Transverse colon (tissue), 4 donors: ENCODE results near the gene RABEP2. TPM values are rescaled to one million over a fixed set of nuclear protein-coding genes. Genes with fewer than 3 reads are reported as not detected.
"Not testable (repeated sequence)": the region's sequence is repeated elsewhere in the genome, so short reads cannot be mapped to it uniquely, and the experiment has no call there.

Experiments
- DNase-seq: peaks from one replicate; pipeline ENCODE4 v3.0.0-alpha.2; 2019
- H3K27ac ChIP-seq, 4 donors: fragments of 200-600 bp; sonication (generic); 2 replicates each; pipeline ENCODE4 v1.5.1; 2016 to 2018; ENCODE audit warnings: inconsistent platforms in 4 of 4
- H3K27me3 ChIP-seq: fragments of 200-600 bp; sonication (generic); 2 replicates; pipeline ENCODE4 v1.5.1; 2017; ENCODE audit warnings: inconsistent platforms
- H3K36me3 ChIP-seq, 4 donors: fragments of 200-600 bp; sonication (generic); 2 replicates each; pipeline ENCODE4 v1.5.1; 2017 to 2019; ENCODE audit warnings: inconsistent platforms in 4 of 4
- H3K4me1 ChIP-seq, 4 donors: fragments of 200-600 bp; sonication (generic); 2 replicates each; pipeline ENCODE4 v1.5.1; 2017 to 2020; ENCODE audit warnings: inconsistent platforms in 4 of 4
- H3K4me3 ChIP-seq, 4 donors: fragments of 200-600 bp; sonication (generic); 1 replicate in 1 of 4; 2 replicates in 3 of 4; pipeline versions ENCODE4 v1.5.1 to v1.6.1; 2017 to 2019; ENCODE audit warnings: inconsistent platforms in 4 of 4
- H3K9me3 ChIP-seq, 2 donors: fragments of 200-600 bp; sonication (generic); 2 replicates each; pipeline ENCODE4 v1.5.1; 2017 to 2019; ENCODE audit warnings: inconsistent platforms in 2 of 2
- EP300 ChIP-seq: sonication (generic); formaldehyde crosslinking; IDR thresholded peaks from one replicate; pipeline ENCODE4 v1.6.1; 2017; ENCODE audit warnings: antibody characterized with exemption, low read depth
- POLR2A ChIP-seq: fragments of 450-650 bp; IDR thresholded peaks from one replicate; pipeline ENCODE4 v1.6.1; 2016; ENCODE audit warnings: antibody characterized with exemption, mild to moderate bottlenecking, moderate library complexity
- POLR2AphosphoS5 ChIP-seq, 3 donors: sonication (generic); formaldehyde crosslinking; IDR thresholded peaks; one replicate each; pipeline ENCODE4 v1.6.1; 2016; ENCODE audit warnings: antibody characterized with exemption in 3 of 3
- WGBS, 2 donors: methylation state at CpG; one replicate each; pipeline ENCODE4 v1.1.5; 2018; ENCODE audit warnings: low coverage in 1 of 2; 5-methylcytosine and 5-hydroxymethylcytosine counted together
- in situ Hi-C, 4 donors: fragments of 200-750 bp; cut with MboI; loops; one replicate each; pipeline versions ENCODE4 v1.15.0 to v1.15.1; 2017; ENCODE audit warnings: low sequenced_read_pairs in 3 of 4, low pct_ligation_motif_present in 1 of 4, low pct_unique_long_range_greater_than_20kb in 1 of 4
- intact Hi-C: fragments of 100-400 bp; cut with DNase I; formaldehyde crosslinking; loops from one replicate; pipeline ENCODE4 v1.15.1; 2023; ENCODE audit warnings: low total_unique reads
- total RNA-seq, 4 donors: library from RNA; depleted of rRNA; stranded (reverse); fragments of >200 nt; gene quantifications; one replicate each; pipeline ENCODE4 v1.1.0, GENCODE V29; 2016
- TF ChIP-seq, protein P1 (sequence below), 5 experiments: fragments of 200-600 bp in 3 of 5; fragments of 450-650 bp in 2 of 5; sonication (generic) in 3 of 5; IDR thresholded peaks; 1 replicate in 2 of 5; 2 replicates in 3 of 5; pipeline ENCODE4 v1.5.1; 2016 to 2017; ENCODE audit warnings: antibody characterized with exemption in 5 of 5, inconsistent platforms in 3 of 5, mild to moderate bottlenecking in 2 of 5, moderate library complexity in 1 of 5

Gene RABEP2
- total RNA-seq, 4 donors from 2014 or later: 57.1 to 182 (median 130) TPM

DNA sequence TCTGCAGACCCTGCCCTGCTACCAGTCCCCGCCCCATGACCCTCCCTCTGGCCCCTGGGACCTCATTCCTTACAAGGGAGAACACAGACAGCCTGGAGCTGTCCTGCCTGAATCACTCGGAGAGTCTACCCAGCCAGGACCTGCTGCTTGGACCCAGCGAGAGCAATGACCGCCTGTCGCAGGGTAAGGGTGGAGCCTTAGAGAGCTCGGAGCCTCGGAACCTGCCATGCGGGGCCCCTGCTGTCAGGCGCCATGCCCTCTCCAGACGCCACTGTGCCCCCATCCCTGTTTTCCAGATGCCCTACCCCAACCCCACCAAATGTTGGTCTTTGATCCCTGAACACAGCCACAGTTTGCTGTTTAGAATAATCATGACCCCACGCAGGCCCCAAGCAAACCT, 55.8 kb downstream of the RABEP2 start:
- Histone ChIP-seq H3K9me3 (no peaks in the 10 kb centered on the region), H3K36me3 (peaks cover 0 to 45% (median 15%) of the 10 kb centered on the region in 4 donors), H3K4me1 (peaks cover 13 to 20% (median 19%) of the 10 kb centered on the region in 4 donors), H3K4me3 (no peak overlapping the region), H3K27me3 (no peaks in the 10 kb centered on the region), H3K27ac (no peak overlapping the region)
- WGBS, 2 donors: 94 to 100% methylated on average over 1 to 11 of the region's 11 CpGs
- no peak for DNase-seq
- intact Hi-C loops (no loop called here), in situ Hi-C loops (loop anchor here in 1 of 4 donors (10.0 kb wide), 1 partner anchor 76 kb away; no protein-coding TSS in a partner anchor)
- TF ChIP-seq, protein P1, sequence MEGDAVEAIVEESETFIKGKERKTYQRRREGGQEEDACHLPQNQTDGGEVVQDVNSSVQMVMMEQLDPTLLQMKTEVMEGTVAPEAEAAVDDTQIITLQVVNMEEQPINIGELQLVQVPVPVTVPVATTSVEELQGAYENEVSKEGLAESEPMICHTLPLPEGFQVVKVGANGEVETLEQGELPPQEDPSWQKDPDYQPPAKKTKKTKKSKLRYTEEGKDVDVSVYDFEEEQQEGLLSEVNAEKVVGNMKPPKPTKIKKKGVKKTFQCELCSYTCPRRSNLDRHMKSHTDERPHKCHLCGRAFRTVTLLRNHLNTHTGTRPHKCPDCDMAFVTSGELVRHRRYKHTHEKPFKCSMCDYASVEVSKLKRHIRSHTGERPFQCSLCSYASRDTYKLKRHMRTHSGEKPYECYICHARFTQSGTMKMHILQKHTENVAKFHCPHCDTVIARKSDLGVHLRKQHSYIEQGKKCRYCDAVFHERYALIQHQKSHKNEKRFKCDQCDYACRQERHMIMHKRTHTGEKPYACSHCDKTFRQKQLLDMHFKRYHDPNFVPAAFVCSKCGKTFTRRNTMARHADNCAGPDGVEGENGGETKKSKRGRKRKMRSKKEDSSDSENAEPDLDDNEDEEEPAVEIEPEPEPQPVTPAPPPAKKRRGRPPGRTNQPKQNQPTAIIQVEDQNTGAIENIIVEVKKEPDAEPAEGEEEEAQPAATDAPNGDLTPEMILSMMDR (IDR thresholded peaks at IDR 0.05): no peak
- TF ChIP-seq EP300 (no peak), POLR2AphosphoS5 (IDR thresholded peaks at IDR 0.05) (no peak), POLR2A (no peak)

DNA sequence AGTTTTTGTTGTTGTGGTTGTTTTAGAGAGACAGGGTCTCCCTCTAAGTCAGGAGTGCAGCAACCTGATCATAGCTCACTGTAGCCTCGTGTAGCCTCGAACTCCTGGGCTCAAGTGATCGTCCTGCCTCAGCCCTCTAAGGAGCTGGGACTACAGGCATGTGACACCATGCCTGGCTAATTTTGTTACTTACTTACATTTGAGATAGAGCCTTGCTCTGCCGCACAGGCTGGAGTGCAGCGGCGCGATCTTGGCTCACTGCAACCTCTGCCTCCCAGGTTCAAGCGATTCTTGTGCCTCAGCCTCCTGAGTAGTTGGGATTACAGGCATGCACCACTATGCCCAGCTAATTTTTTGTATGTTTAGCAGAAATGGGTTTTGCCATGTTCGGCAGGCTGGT, 57.4 kb downstream of the RABEP2 start:
- H3K4me3 ChIP-seq, intact Hi-C loops, DNase-seq, H3K9me3 ChIP-seq, H3K27ac ChIP-seq, H3K27me3 ChIP-seq: not testable (repeated sequence)
- Histone ChIP-seq H3K4me1 (peaks cover 13 to 24% (median 22%) of the 10 kb centered on the region in 4 donors), H3K36me3 (peaks cover 0 to 45% (median 15%) of the 10 kb centered on the region in 4 donors)
- in situ Hi-C loops: loop anchor here in 1 of 4 donors (10.0 kb wide), 1 partner anchor 77 kb away; no protein-coding TSS in a partner anchor
- 93 to 100% methylated on average over 1 to 9 of the region's 9 CpGs for WGBS, 2 donors

DNA sequence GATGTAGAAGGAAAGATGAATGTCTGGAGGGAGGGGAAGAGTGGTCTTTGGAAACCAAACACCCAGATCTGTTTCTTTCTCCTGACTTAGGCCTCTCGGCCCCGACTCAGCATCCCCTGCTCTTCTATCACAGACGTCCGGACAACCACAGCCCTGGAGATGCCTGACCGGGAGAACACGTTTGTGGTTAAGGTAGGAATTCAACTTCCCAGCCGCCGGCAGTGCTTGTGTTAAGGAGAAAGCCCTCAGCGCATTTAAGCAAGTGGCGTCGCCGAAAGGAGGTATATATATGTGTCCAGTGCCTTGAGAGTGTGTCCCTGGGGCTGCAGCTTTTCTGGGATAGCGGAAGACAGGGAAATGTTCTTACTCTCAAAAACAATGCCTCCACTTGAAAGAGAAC, 57.8 kb downstream of the RABEP2 start:
- Histone ChIP-seq H3K9me3 (no peaks in the 10 kb centered on the region), H3K27ac (no peak overlapping the region), H3K4me1 (peaks cover 13 to 27% (median 24%) of the 10 kb centered on the region in 4 donors), H3K36me3 (peaks cover 0 to 45% (median 15%) of the 10 kb centered on the region in 4 donors), H3K4me3 (no peak overlapping the region), H3K27me3 (no peaks in the 10 kb centered on the region)
- intact Hi-C loops (no loop called here), in situ Hi-C loops (loop anchor here in 1 of 4 donors (10.0 kb wide), 1 partner anchor 78 kb away; no protein-coding TSS in a partner anchor)
- no peak for DNase-seq
- 87 to 93% methylated on average over 6 to 13 of the region's 13 CpGs for WGBS, 2 donors
- TF ChIP-seq, protein P1 (IDR thresholded peaks at IDR 0.05): no peak
- TF ChIP-seq POLR2AphosphoS5 (IDR thresholded peaks at IDR 0.05) (no peak), EP300 (no peak), POLR2A (no peak)

DNA sequence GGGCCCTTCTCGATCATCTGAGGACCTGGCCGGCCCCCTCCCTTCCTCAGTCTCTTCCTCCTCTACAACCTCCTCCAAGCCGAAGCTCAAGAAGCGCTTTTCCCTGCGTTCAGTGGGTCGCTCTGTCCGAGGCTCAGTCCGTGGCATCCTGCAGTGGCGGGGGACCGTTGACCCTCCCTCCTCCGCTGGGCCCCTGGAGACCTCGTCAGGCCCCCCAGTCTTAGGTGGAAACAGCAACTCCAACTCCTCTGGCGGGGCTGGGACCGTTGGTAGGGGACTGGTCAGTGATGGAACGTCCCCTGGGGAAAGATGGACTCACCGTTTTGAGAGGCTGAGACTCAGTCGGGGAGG, 58.6 kb downstream of the RABEP2 start:
- in situ Hi-C loops: loop anchor here in 1 of 4 donors (10.0 kb wide), 1 partner anchor 78 kb away; no protein-coding TSS in a partner anchor
- WGBS, 2 donors: 80 to 92% methylated on average over 4 to 17 of the region's 17 CpGs
- H3K36me3 ChIP-seq: peaks cover 0 to 45% (median 15%) of the 10 kb centered on the region in 4 donors

More for the DNA sequence above, 58.6 kb downstream of the RABEP2 start:
- Histone ChIP-seq H3K27me3 (no peaks in the 10 kb centered on the region), H3K4me1 (peaks cover 13 to 27% (median 24%) of the 10 kb centered on the region in 4 donors), H3K27ac (no peak overlapping the region), H3K9me3 (no peaks in the 10 kb centered on the region), H3K4me3 (no peak overlapping the region)
- intact Hi-C loops: no loop called here
- TF ChIP-seq EP300: no peak
- TF ChIP-seq POLR2A: no peak
- TF ChIP-seq, protein P1 (IDR thresholded peaks at IDR 0.05): no peak
- DNase-seq: no peak
